Activated T-helper 2 cell treated with anti-CD3 and anti-CD28 coated beads, Interferon-gamma antibody, Interleukin-2, Interleukin-4, amounts not matched to agents 10 μg/mL and 5 μg/mL and 100 μg/mL, durations not matched to agents 14 hours and 24 hours and 36 hours (primary cell): Measurements from ENCODE around the gene PRR20G. TPM values are rescaled to one million over a fixed set of nuclear protein-coding genes. Genes with fewer than 3 reads are reported as not detected.

Source experiments
- DNase-seq: peaks from one replicate; pipeline ENCODE4 v3.0.0; 2021; ENCODE audit warnings: low spot score
- H3K27ac Mint-ChIP-seq: one replicate; pipeline ENCODE4 v1.8.0; 2021; ENCODE audit warnings: mixed read lengths
- H3K27me3 Mint-ChIP-seq: one replicate; pipeline ENCODE4 v1.8.0; 2021; ENCODE audit warnings: low read depth, mixed read lengths
- H3K36me3 Mint-ChIP-seq: one replicate; pipeline ENCODE4 v1.8.0; 2021; ENCODE audit warnings: low read depth, mixed read lengths
- H3K4me1 Mint-ChIP-seq: one replicate; pipeline ENCODE4 v1.8.0; 2021; ENCODE audit warnings: low read depth, mixed read lengths
- H3K4me3 Mint-ChIP-seq: one replicate; pipeline ENCODE4 v1.8.0; 2021; ENCODE audit warnings: low read depth, mild to moderate bottlenecking, moderate library complexity, mixed read lengths
- H3K9me3 Mint-ChIP-seq: one replicate; pipeline ENCODE4 v1.8.0; 2021; ENCODE audit warnings: mixed read lengths
- intact Hi-C: fragments of 100-400 bp; cut with micrococcal nuclease; formaldehyde crosslinking; loops from one replicate; pipeline ENCODE4 v1.15.1; 2023
- total RNA-seq: library from RNA; stranded (reverse); gene quantifications from 2 replicates; pipeline ENCODE4 v1.2.3, GENCODE V29; 2022

The PRR20G gene
- total RNA-seq = not detected in 2 replicates

DNA sequence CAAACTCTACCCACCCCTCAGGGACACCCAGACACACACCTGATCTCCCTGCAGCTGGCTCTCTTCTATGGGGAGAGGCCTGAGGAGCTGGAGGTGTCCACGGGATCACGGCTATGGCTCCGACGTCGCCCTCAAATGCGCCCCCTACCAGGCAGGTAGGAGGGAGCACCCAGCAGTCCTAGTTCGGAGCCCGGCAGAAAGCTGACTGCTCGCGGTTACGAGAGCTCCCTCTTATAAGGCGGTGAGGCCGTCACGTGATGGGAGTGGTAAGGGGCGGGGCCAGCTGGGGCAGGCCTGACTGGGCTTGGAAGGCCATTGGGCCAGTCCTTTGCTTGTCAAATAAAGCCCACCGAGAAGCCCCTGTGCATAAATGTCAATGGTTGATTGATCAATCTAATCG lies at the start of gene PRR20G:
Gene PRR20G, minus strand, starts transcription at position 207 of the 400 bp plus-strand sequence. CDS start 681 bp downstream, outside the sequence.
- Mint-ChIP-seq H3K27ac (no peak within 1 kb of the TSS), H3K4me3 (no peak within 1 kb of the TSS), H3K4me1 (no peaks in the 10 kb centered on the region), H3K9me3 (peaks cover 5% of the 10 kb centered on the region), H3K27me3 (no peaks in the 10 kb centered on the region), H3K36me3 (no peaks in the 10 kb centered on the region)
- intact Hi-C loops = no loop called here
- DNase-seq = no peak

- Mint-ChIP-seq H3K4me3 (no peak overlapping the region), H3K9me3 (peaks cover 9% of the 10 kb centered on the region), H3K4me1 (no peaks in the 10 kb centered on the region), H3K27ac (no peak overlapping the region), H3K36me3 (no peaks in the 10 kb centered on the region), H3K27me3 (peaks cover 8% of the 10 kb centered on the region)
- intact Hi-C loops = no loop called here
- DNase-seq = no peak
Measured at GRCh38 chr3:127337001-127337400, 49.2 kb upstream of the PRR20G start.

GRCh38 chr3:127336101-127336500 lies 48.3 kb upstream of the PRR20G start:
- Mint-ChIP-seq H3K4me1 (no peaks in the 10 kb centered on the region), H3K4me3 (no peak overlapping the region), H3K36me3 (no peaks in the 10 kb centered on the region), H3K27me3 (peaks cover 8% of the 10 kb centered on the region), H3K27ac (no peak overlapping the region), H3K9me3 (peaks cover 14% of the 10 kb centered on the region)
- no peak for DNase-seq
- intact Hi-C loops = no loop called here

DNA sequence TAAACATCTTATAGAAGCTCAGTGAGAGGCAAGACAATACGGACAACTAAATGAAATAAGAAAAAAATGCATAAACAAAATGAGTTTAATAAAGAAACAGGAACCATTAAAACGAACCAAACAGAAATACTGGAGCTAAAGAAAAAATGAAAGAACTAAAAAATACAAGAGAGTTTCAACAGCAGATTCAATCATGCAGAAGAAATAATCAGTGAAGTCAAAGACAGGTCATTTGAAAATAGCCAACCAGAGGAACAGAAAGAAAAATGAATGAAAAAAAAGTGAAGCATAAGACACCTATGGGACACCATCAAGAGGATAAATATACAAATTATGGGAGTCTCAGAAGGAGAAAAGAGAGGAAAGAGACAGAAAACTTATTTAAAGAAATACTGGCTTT lies 42.5 kb upstream of the PRR20G start:
- H3K4me3 Mint-ChIP-seq = no peak overlapping the region
- no peaks in the 10 kb centered on the region for H3K27me3 Mint-ChIP-seq
- intact Hi-C loops = no loop called here
- no peak for DNase-seq
- H3K4me1 Mint-ChIP-seq = no peaks in the 10 kb centered on the region
- H3K36me3 Mint-ChIP-seq = no peaks in the 10 kb centered on the region
- H3K9me3 Mint-ChIP-seq = peaks cover 13% of the 10 kb centered on the region
- H3K27ac Mint-ChIP-seq = no peak overlapping the region

DNA sequence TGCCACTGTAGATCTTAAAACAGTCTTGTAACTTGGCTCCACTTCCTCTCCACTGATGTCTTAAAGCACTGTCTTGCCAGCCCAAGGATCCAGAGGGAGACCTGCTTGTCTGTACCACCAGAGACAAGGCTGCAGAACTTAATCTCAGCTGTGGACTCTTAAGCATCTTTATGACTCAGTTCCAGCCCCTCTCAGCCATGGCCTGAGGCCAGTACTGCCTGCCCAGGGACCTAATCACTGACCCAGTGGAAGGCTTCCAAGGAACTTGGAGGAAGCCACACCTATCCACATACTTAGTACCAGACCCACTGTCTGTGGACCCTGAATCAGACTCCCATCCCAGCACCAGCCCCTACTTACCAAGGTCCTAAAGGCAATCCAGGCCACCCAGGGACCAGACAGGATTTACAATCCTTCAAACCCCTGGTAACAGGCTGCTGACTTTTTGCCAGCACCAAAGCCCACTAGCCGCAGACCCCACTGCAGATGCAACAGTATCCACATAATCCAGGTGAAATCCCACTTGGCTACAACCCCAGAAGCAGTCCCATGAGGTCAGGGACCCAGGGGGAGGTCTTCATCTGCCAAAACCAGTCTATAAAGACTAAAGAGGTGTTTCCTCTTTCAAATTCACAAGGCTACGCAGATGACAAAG lies 41.9 kb upstream of the PRR20G start:
- Mint-ChIP-seq H3K27ac (no peak overlapping the region), H3K36me3 (no peaks in the 10 kb centered on the region), H3K4me3 (no peak overlapping the region), H3K9me3 (peaks cover 13% of the 10 kb centered on the region), H3K4me1 (no peaks in the 10 kb centered on the region), H3K27me3 (no peaks in the 10 kb centered on the region)
- intact Hi-C loops = no loop called here
- DNase-seq = no peak

DNA sequence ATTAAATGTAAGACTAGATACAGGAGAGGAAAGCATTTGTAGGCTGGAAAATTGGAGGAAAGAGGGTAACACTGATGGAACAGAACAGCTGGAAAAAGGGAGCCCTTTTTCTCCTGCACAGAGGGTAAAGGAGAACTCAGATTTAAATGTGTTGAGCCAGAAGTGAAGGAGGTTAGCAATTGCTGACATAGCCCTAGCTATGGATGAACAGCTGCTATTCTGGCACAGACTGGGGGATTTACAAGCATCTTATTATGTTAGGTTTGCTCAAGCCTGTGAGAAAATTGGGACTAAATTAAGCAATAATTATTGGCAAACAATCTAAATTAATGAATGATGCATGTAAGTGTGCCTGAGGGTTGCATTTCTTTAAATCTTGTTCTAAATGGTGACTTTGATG lies 40.6 kb upstream of the PRR20G start:
- Mint-ChIP-seq H3K27me3 (no peaks in the 10 kb centered on the region), H3K9me3 (peaks cover 13% of the 10 kb centered on the region), H3K27ac (no peak overlapping the region), H3K36me3 (no peaks in the 10 kb centered on the region), H3K4me1 (no peaks in the 10 kb centered on the region), H3K4me3 (no peak overlapping the region)
- intact Hi-C loops = no loop called here
- no peak for DNase-seq

DNA sequence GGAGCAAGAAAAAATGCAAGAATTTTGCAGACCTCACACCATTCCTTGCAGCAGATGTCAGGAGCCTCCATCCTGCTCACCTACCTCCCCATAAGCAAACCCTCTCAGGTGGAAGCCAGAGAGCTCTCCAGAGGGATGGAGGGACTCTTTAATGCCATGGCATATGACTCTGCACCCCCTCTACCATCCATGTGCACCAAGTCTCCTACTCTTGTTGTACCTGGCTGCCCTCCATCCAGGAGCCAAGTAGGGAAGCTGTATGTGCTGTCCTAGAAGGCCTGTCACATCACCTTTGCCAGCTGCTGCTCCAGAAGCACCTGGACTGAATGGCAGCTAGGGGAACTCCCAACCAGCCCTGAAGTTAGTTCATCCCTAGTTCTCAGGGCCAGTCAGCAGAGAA lies 38.5 kb upstream of the PRR20G start:
- no peak for DNase-seq

DNA sequence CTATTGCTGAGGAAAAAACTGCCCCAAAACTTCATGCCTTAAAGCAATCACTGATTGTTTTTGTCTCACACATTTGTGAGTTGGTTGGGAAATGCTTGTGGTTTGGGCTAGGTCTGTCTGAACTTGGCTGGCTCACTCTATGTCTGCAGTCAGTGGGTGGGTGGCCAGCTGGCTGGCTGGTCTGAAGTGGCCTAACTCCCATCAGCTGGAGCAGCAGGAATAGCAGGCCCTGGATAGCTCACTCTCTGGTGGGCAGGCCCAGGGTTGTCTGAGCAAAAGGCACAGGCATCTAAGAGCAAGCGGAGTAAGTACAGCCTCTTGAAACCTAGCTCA lies 37.7 kb upstream of the PRR20G start:
- H3K9me3 Mint-ChIP-seq = peaks cover 6% of the 10 kb centered on the region
- no peak overlapping the region for H3K4me3 Mint-ChIP-seq
- no peaks in the 10 kb centered on the region for H3K4me1 Mint-ChIP-seq
- DNase-seq = no peak
- no peaks in the 10 kb centered on the region for H3K36me3 Mint-ChIP-seq
- intact Hi-C loops = no loop called here
- H3K27ac Mint-ChIP-seq = no peak overlapping the region
- no peaks in the 10 kb centered on the region for H3K27me3 Mint-ChIP-seq

More for the DNA sequence above, 38.5 kb upstream of the PRR20G start:
- no peaks in the 10 kb centered on the region for H3K4me1 Mint-ChIP-seq
- no peak overlapping the region for H3K27ac Mint-ChIP-seq
- peaks cover 10% of the 10 kb centered on the region for H3K9me3 Mint-ChIP-seq
- H3K27me3 Mint-ChIP-seq = no peaks in the 10 kb centered on the region
- intact Hi-C loops = no loop called here
- H3K36me3 Mint-ChIP-seq = no peaks in the 10 kb centered on the region
- H3K4me3 Mint-ChIP-seq = no peak overlapping the region

- no peaks in the 10 kb centered on the region for H3K36me3 Mint-ChIP-seq
- DNase-seq = no peak
- H3K4me1 Mint-ChIP-seq = no peaks in the 10 kb centered on the region
- no peak overlapping the region for H3K4me3 Mint-ChIP-seq
- no peaks in the 10 kb centered on the region for H3K27me3 Mint-ChIP-seq
- no peak overlapping the region for H3K27ac Mint-ChIP-seq
- intact Hi-C loops = no loop called here
- peaks cover under 1% of the 10 kb centered on the region for H3K9me3 Mint-ChIP-seq
Measured at GRCh38 chr3:127324913-127325628, 37.2 kb upstream of the PRR20G start.

DNA sequence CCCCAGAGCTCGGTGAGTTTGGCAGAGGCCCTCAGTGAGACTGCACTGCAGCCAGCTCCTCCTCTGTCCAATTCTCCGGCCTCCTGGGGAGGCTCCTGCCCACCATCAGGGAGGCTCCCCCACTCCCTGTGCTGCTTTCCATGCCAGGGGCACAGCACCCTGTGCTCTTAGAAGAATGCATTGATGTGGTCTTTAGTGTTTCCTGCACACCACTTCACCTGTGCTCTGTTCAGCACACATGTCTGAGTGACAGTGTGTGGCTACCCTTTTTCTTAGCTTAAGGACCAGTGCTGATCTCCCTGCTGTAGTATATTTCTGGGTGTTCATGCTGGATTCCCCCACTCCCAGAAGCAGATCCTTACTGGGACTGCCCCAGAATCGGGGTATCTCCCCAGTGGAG lies 36.2 kb upstream of the PRR20G start:
- intact Hi-C loops = no loop called here
- H3K27ac Mint-ChIP-seq = no peak overlapping the region
- H3K4me1 Mint-ChIP-seq = no peaks in the 10 kb centered on the region
- no peaks in the 10 kb centered on the region for H3K36me3 Mint-ChIP-seq
- no peak for DNase-seq
- no peaks in the 10 kb centered on the region for H3K27me3 Mint-ChIP-seq
- H3K4me3 Mint-ChIP-seq = no peak overlapping the region
- no peaks in the 10 kb centered on the region for H3K9me3 Mint-ChIP-seq

DNA sequence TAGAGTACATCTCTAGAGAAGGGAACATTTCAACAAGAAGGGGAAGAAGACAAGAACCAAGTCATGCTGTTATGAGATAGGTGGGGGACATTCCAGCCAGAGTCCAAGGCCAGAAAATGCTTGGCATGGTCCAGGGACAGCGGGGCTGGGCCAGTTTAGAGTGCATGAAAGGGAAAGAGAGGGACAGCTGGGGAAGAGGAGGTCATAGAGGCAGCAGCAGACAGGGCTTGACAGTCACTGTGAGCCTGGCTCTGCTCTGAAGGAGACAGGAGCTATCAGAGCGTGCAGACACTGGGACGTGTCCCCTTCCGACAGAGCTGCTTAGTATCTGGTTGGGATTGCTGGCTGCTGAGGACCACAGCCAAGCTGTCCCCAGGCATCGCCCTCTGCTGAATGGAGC lies 35.7 kb upstream of the PRR20G start:
- intact Hi-C loops = no loop called here
- Mint-ChIP-seq H3K27me3 (no peaks in the 10 kb centered on the region), H3K4me1 (no peaks in the 10 kb centered on the region), H3K9me3 (no peaks in the 10 kb centered on the region), H3K4me3 (no peak overlapping the region), H3K36me3 (no peaks in the 10 kb centered on the region), H3K27ac (no peak overlapping the region)
- DNase-seq = no peak

GRCh38 chr3:127321371-127321770 lies 33.5 kb upstream of the PRR20G start:
- Mint-ChIP-seq H3K36me3 (no peaks in the 10 kb centered on the region), H3K4me3 (no peak overlapping the region), H3K4me1 (no peaks in the 10 kb centered on the region), H3K27me3 (no peaks in the 10 kb centered on the region), H3K9me3 (no peaks in the 10 kb centered on the region), H3K27ac (no peak overlapping the region)
- no peak for DNase-seq
- intact Hi-C loops = no loop called here

DNA sequence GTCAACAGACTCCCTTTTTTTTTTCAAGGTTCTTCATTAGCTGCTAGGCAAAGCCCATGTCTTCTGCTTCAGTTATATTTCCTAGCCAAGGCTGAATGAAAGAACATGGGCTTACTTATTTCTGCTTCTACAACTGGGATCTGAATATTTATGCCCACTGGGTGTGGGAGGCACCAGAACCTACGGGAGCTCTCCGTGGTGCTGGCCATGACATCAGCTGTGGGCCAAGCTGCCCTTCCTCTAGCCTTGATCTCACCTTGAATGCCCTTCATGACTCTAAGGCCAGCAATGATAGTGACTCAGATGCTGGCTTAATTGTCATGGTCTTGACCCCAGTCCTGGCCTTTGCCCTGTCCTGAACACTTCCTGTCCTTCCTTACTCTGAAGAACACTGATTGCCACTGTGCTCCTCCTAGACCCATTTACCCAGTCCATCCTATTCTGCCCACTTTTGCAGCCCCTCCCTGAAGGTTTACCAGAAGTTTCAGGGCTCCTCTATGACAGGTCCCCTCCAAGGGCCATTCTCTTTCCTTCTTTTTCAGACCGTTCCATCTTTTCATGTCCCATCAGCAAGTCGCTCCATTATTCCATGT lies 32.8 kb upstream of the PRR20G start:
- intact Hi-C loops = no loop called here
- DNase-seq = no peak

More for the DNA sequence above, 32.8 kb upstream of the PRR20G start:
- H3K27me3 Mint-ChIP-seq = no peaks in the 10 kb centered on the region
- no peaks in the 10 kb centered on the region for H3K9me3 Mint-ChIP-seq
- no peaks in the 10 kb centered on the region for H3K36me3 Mint-ChIP-seq
- no peak overlapping the region for H3K27ac Mint-ChIP-seq
- H3K4me1 Mint-ChIP-seq = no peaks in the 10 kb centered on the region
- no peak overlapping the region for H3K4me3 Mint-ChIP-seq
